AG04449 (cell line): ENCODE results near the gene F10.

Experiments used
- CTCF ChIA-PET: fragments of 350-600 bp; formaldehyde crosslinking; extraction: SDS; loops from one replicate; lab custom pipeline; 2021; ENCODE audit warnings: antibody characterized with exemption; lab: Yijun Ruan, JAX
- POLR2A ChIA-PET: fragments of 400-600, 350-600 bp; formaldehyde crosslinking; extraction: SDS; loops from one replicate; lab custom pipeline; 2020; ENCODE audit warnings: antibody characterized with exemption, inconsistent platforms; lab: Yijun Ruan, JAX
- DNase-seq: peaks from one replicate; pipeline ENCODE4 v3.0.0-alpha.2; 2010; ENCODE audit warnings: low read depth, low spot score
- H3K4me3 ChIP-seq: 2 replicates; pipeline ENCODE4 v1.5.1; 2011; ENCODE audit warnings: low read depth, mild to moderate bottlenecking, control low read depth, low read length
- CTCF ChIP-seq: IDR thresholded peaks from one replicate; pipeline ENCODE4 v1.5.1; 2011; ENCODE audit warnings: mild to moderate bottlenecking, moderate library complexity, low read length, control low read depth, inconsistent platforms; ENCODE audit not compliant: insufficient read depth; ENCODE audit errors: missing control alignments

The F10 gene

DNA sequence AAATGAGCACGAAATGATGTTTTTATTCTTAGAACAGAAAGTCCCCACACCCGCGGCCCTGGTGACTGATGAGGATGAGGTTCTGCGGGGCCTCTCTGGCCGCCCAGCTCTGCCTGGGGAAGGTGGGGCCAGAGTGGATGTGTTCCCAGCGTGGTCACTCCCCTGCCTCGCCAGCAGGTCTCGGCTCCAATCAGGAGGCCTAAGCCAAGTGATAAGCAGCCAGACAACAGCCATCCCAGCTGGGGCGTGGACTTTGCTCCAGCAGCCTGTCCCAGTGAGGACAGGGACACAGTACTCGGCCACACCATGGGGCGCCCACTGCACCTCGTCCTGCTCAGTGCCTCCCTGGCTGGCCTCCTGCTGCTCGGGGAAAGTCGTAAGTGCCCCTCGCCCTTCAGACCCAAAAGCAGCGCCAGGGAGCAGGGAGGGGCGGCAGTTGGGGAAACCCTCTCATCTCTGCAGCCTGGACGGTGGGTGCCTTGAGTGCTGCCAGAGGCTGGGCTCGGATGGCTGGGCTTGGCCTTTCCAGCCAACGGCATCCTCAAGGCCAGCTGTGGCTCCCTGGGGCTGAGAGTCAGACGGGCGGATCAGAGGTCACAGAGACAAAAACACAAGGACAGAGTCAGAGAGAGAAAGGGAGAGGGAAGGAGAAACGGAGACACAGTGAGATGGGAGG, at the start of gene F10:
Gene F10, plus strand, starts transcription at position 250 of the 676 bp plus-strand sequence. Its CDS starts 57 bp downstream, at position 307.
- CTCF ChIA-PET, result interaction anchor here (1.1 kb wide), 1 partner anchor 9 kb away, joined by 6 read pairs; no protein-coding TSS in a partner anchor
- POLR2A ChIA-PET, result no interaction called here
- no peak within 1 kb of the TSS for H3K4me3 ChIP-seq
- DNase-seq, result no peak
- no peak for TF ChIP-seq CTCF

- H3K4me3 ChIP-seq, result no peak overlapping the region
- no peak for TF ChIP-seq CTCF
- POLR2A ChIA-PET, result no interaction called here
- CTCF ChIA-PET, result no interaction called here
- DNase-seq, result no peak
These were observed 48.7 kb upstream of the F10 start for GRCh38 chr13:113073942-113074341.

DNA sequence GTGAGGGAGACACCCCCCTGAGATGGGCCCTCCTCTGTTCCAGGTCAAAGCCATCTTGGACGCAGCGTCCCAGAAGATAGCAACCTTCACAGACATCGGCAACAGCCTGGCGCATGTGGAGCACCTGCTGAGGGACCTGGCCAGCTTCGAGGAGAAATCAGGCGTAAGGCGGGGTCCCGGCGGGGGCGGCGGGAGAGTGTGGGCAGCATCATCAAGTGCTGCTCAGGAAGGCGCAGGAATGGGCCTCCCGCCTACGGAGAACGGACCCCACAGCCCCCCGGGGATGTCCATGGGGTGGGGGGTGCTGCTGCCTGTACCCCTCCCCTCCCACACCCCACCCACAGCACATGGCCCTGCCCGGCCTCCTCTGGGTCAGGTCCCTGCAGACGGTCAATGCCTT, 48.2 kb upstream of the F10 start:
- no peak for DNase-seq
- TF ChIP-seq CTCF, result no peak
- ChIA-PET CTCF (no interaction called here), POLR2A (no interaction called here)
- H3K4me3 ChIP-seq, result no peak overlapping the region

GRCh38 chr13:113074876-113075275, 47.7 kb upstream of the F10 start:
- no peak overlapping the region for H3K4me3 ChIP-seq
- no peak for TF ChIP-seq CTCF
- DNase-seq, result no peak
- CTCF ChIA-PET, result interaction anchor here (0.7 to 1.1 kb wide), 3 partner anchors 9 to 41 kb away, joined by 3 read pairs; no protein-coding TSS in a partner anchor
- POLR2A ChIA-PET, result no interaction called here

GRCh38 chr13:113075711-113076110, 46.9 kb upstream of the F10 start:
- DNase-seq, result no peak
- H3K4me3 ChIP-seq, result no peak overlapping the region
- no peak for TF ChIP-seq CTCF
- ChIA-PET CTCF (interaction anchor here (1.1 kb wide), 2 partner anchors 8 to 15 kb away, joined by 3 read pairs; no protein-coding TSS in a partner anchor), POLR2A (no interaction called here)

DNA sequence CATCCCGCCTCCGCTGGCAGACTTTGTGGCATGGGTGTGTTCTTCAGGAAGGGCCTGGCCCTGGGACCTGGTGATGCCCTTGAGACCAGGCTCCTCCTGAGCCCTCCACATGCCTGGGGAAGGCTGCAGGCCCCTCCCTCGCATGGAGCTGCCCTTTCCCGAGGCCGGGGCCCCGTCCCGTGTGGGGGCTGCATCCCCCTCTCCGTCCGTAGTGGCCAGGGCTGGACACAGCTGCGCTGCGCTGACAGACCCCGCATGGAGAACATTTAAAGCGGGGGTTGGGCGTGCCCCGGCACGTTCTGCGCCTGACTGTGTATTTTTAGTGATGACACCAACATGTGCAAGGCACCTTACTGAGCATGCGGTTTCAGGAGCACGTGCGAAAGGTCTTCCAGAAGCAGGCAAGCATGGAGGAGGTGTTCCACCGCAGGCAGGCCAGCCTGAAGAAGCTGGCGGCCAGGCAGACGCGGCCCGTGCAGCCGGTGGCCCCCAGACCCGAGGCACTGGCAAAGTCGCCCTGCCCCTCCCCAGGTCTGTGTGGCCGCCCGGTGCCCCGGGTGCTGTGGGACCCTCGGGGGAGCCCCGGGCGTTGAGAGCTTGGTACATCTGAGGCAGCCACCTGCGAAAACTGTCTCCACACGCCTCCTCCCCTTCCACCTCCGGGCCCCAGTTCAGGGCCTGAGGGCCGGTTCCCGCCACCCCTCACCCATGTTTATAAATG, 45.8 kb upstream of the F10 start:
- ChIA-PET CTCF (no interaction called here), POLR2A (no interaction called here)
- no peak for DNase-seq
- H3K4me3 ChIP-seq, result no peak overlapping the region
- no peak for TF ChIP-seq CTCF
